ENCODE data around the gene ATP4A.

ATP4A gene

GRCh38 chr19:35549879-35550523 lies 13.5 kb downstream of the ATP4A start:
- Mint-ChIP-seq H3K4me3 (no peak overlapping the region), H3K27me3 (peaks cover 12% of the 10 kb centered on the region), H3K36me3 (peaks cover 10% of the 10 kb centered on the region), H3K9me3 (no peaks in the 10 kb centered on the region), H3K4me1 (peaks cover 25% of the 10 kb centered on the region), H3K27ac (no peak overlapping the region)
- CTCF ChIA-PET: interaction anchor here (0.8 to 3.4 kb wide), 5 partner anchors 8 to 144 kb away, joined by 3 to 20 read pairs (median 12); no protein-coding TSS in a partner anchor
- DNase-seq: no peak

GRCh38 chr19:35549174-35549788 lies 14.2 kb downstream of the ATP4A start:
- Mint-ChIP-seq H3K4me3 (no peak overlapping the region), H3K27ac (no peak overlapping the region), H3K36me3 (peaks cover 10% of the 10 kb centered on the region), H3K4me1 (peaks cover 32% of the 10 kb centered on the region), H3K9me3 (no peaks in the 10 kb centered on the region), H3K27me3 (peaks cover 8% of the 10 kb centered on the region)
- peak; percentile 71 for DNase-seq
- CTCF ChIA-PET: interaction anchor here (0.7 to 3.4 kb wide), 17 partner anchors 9 to 270 kb away, joined by 3 to 20 read pairs (median 4); no protein-coding TSS in a partner anchor

- H3K4me1 Mint-ChIP-seq: peaks cover 36% of the 10 kb centered on the region
- H3K27me3 Mint-ChIP-seq: no peaks in the 10 kb centered on the region
- H3K27ac Mint-ChIP-seq: peak overlapping the region; percentile 83
- H3K4me3 Mint-ChIP-seq: peak overlapping the region; percentile 87
- H3K9me3 Mint-ChIP-seq: no peaks in the 10 kb centered on the region
- H3K36me3 Mint-ChIP-seq: peaks cover 10% of the 10 kb centered on the region
- CTCF ChIA-PET: interaction anchor here (0.7 kb wide), 1 partner anchor 407 kb away, joined by 3 read pairs; no protein-coding TSS in a partner anchor
- no peak for DNase-seq
Observed at GRCh38 chr19:35546532-35546931, 16.9 kb downstream of the ATP4A start.

- DNase-seq: peak; percentile 73
- Mint-ChIP-seq H3K4me1 (peaks cover 36% of the 10 kb centered on the region), H3K4me3 (peak overlapping the region; percentile 87), H3K27me3 (no peaks in the 10 kb centered on the region), H3K9me3 (no peaks in the 10 kb centered on the region), H3K27ac (peak overlapping the region; percentile 83), H3K36me3 (peaks cover 10% of the 10 kb centered on the region)
- CTCF ChIA-PET: interaction anchor here (0.7 kb wide), 1 partner anchor 408 kb away, joined by 3 read pairs; no protein-coding TSS in a partner anchor
Observed at GRCh38 chr19:35545855-35546381, 17.5 kb downstream of the ATP4A start.

GRCh38 chr19:35545001-35545854 lies 18.2 kb downstream of the ATP4A start, which contains the start of gene TMEM147:
Gene TMEM147, plus strand, starts transcription at chr19:35545626. Its CDS starts 114 bp downstream, at chr19:35545740.
- peaks cover 36% of the 10 kb centered on the region for H3K4me1 Mint-ChIP-seq
- H3K9me3 Mint-ChIP-seq: no peaks in the 10 kb centered on the region
- H3K4me3 Mint-ChIP-seq: peak within 1 kb of the TSS; percentile 87
- CTCF ChIA-PET: interaction anchor here (1.4 kb wide), 1 partner anchor 149 kb away, joined by 3 read pairs; no protein-coding TSS in a partner anchor
- H3K36me3 Mint-ChIP-seq: peaks cover 10% of the 10 kb centered on the region
- H3K27ac Mint-ChIP-seq: peak within 1 kb of the TSS; percentile 86
- DNase-seq: peak; percentile 90
- no peaks in the 10 kb centered on the region for H3K27me3 Mint-ChIP-seq

- no peak for DNase-seq
- peaks cover 10% of the 10 kb centered on the region for H3K36me3 Mint-ChIP-seq
- CTCF ChIA-PET: interaction anchor here (0.9 to 1.4 kb wide), 2 partner anchors 10 to 150 kb away, joined by 3 to 4 read pairs; no protein-coding TSS in a partner anchor
- H3K9me3 Mint-ChIP-seq: no peaks in the 10 kb centered on the region
- H3K27ac Mint-ChIP-seq: peak overlapping the region; percentile 86
- peak overlapping the region; percentile 87 for H3K4me3 Mint-ChIP-seq
- H3K27me3 Mint-ChIP-seq: no peaks in the 10 kb centered on the region
- H3K4me1 Mint-ChIP-seq: peaks cover 36% of the 10 kb centered on the region
Observed at GRCh38 chr19:35544110-35544802, 19.2 kb downstream of the ATP4A start.

- Mint-ChIP-seq H3K4me3 (no peak overlapping the region), H3K36me3 (peaks cover 9% of the 10 kb centered on the region), H3K4me1 (peaks cover 31% of the 10 kb centered on the region), H3K27ac (no peak overlapping the region), H3K9me3 (no peaks in the 10 kb centered on the region), H3K27me3 (no peaks in the 10 kb centered on the region)
- DNase-seq: no peak
- CTCF ChIA-PET: interaction anchor here (0.9 kb wide), 1 partner anchor 9 kb away, joined by 4 read pairs; no protein-coding TSS in a partner anchor
Observed at GRCh38 chr19:35543280-35544109, 20.0 kb downstream of the ATP4A start.

GRCh38 chr19:35542209-35542608 lies 21.2 kb downstream of the ATP4A start:
- no peak overlapping the region for H3K4me3 Mint-ChIP-seq
- no peak overlapping the region for H3K27ac Mint-ChIP-seq
- no peaks in the 10 kb centered on the region for H3K9me3 Mint-ChIP-seq
- DNase-seq: no peak
- peaks cover 3% of the 10 kb centered on the region for H3K36me3 Mint-ChIP-seq
- CTCF ChIA-PET: no interaction called here
- H3K27me3 Mint-ChIP-seq: peaks cover 2% of the 10 kb centered on the region
- peaks cover 26% of the 10 kb centered on the region for H3K4me1 Mint-ChIP-seq

GRCh38 chr19:35540356-35540927 lies 23.0 kb downstream of the ATP4A start:
- Mint-ChIP-seq H3K27ac (no peak overlapping the region), H3K9me3 (no peaks in the 10 kb centered on the region)
- CTCF ChIA-PET: no interaction called here

GRCh38 chr19:35539850-35540249 lies 23.6 kb downstream of the ATP4A start:
- H3K27me3 Mint-ChIP-seq: peaks cover 14% of the 10 kb centered on the region
- no peak overlapping the region for H3K4me3 Mint-ChIP-seq
- no peaks in the 10 kb centered on the region for H3K9me3 Mint-ChIP-seq
- no peak overlapping the region for H3K27ac Mint-ChIP-seq
- H3K4me1 Mint-ChIP-seq: peaks cover 13% of the 10 kb centered on the region
- DNase-seq: no peak
- CTCF ChIA-PET: interaction anchor here (0.8 kb wide), 1 partner anchor 9 kb away, joined by 3 read pairs; no protein-coding TSS in a partner anchor
- no peaks in the 10 kb centered on the region for H3K36me3 Mint-ChIP-seq

More at GRCh38 chr19:35540356-35540927, 23.0 kb downstream of the ATP4A start:
- H3K4me3 Mint-ChIP-seq: no peak overlapping the region
- H3K36me3 Mint-ChIP-seq: no peaks in the 10 kb centered on the region
- H3K27me3 Mint-ChIP-seq: peaks cover 10% of the 10 kb centered on the region
- peaks cover 13% of the 10 kb centered on the region for H3K4me1 Mint-ChIP-seq
- DNase-seq: no peak

- no peak overlapping the region for H3K4me3 Mint-ChIP-seq
- CTCF ChIA-PET: interaction anchor here (0.8 kb wide), 1 partner anchor 9 kb away, joined by 3 read pairs; no protein-coding TSS in a partner anchor
- H3K4me1 Mint-ChIP-seq: peaks cover 9% of the 10 kb centered on the region
- no peaks in the 10 kb centered on the region for H3K9me3 Mint-ChIP-seq
- H3K27me3 Mint-ChIP-seq: peaks cover 19% of the 10 kb centered on the region
- no peaks in the 10 kb centered on the region for H3K36me3 Mint-ChIP-seq
- no peak for DNase-seq
- H3K27ac Mint-ChIP-seq: no peak overlapping the region
Observed at GRCh38 chr19:35539314-35539713, 24.1 kb downstream of the ATP4A start.

GRCh38 chr19:35534803-35535480 lies 28.5 kb downstream of the ATP4A start:
- Mint-ChIP-seq H3K4me3 (no peak overlapping the region), H3K4me1 (peaks cover 17% of the 10 kb centered on the region), H3K27me3 (peaks cover 57% of the 10 kb centered on the region), H3K9me3 (no peaks in the 10 kb centered on the region), H3K36me3 (no peaks in the 10 kb centered on the region), H3K27ac (no peak overlapping the region)
- no peak for DNase-seq
- CTCF ChIA-PET: interaction anchor here (0.8 to 0.9 kb wide), 2 partner anchors 9 to 14 kb away, joined by 4 read pairs; no protein-coding TSS in a partner anchor
